SK-N-SH (cell line): ENCODE measurements around the gene COQ3.

ENCODE experiments used
- CHD2 ChIP-seq: fragments of 150-350 bp; IDR thresholded peaks from 2 replicates; pipeline ENCODE4 v1.6.1; 2018; ENCODE audit warnings: low read length; ENCODE audit not compliant: partially characterized antibody
- CTCF ChIP-seq: fragments of 200-600 bp; sonication (generic); IDR thresholded peaks from 2 replicates; pipeline ENCODE4 v1.6.1; 2017; ENCODE audit warnings: antibody characterized with exemption, mild to moderate bottlenecking, moderate library complexity
- EP300 ChIP-seq, 2 experiments: IDR thresholded peaks; 2 replicates each; pipeline versions ENCODE4 v1.4.0 to v1.6.1; 2012; ENCODE audit warnings: borderline replicate concordance in 1 of 2, low read depth in 1 of 2, low read length in 1 of 2
- GABPA ChIP-seq: IDR thresholded peaks from 2 replicates; pipeline ENCODE4 v1.4.0; 2012; ENCODE audit warnings: low read depth, mild to moderate bottlenecking
- GATA2 ChIP-seq: sonication (generic); formaldehyde crosslinking; IDR thresholded peaks from 2 replicates; pipeline ENCODE4 v1.5.0; 2020; ENCODE audit warnings: mild to moderate bottlenecking, missing genetic modification reagents
- MAX ChIP-seq: IDR thresholded peaks from 2 replicates; pipeline ENCODE4 v1.4.0; 2012; ENCODE audit warnings: low read depth
- POLR2AphosphoS5 ChIP-seq: IDR thresholded peaks from 2 replicates; pipeline ENCODE4 v1.6.1; 2012; ENCODE audit warnings: low read depth, low read length
- REST ChIP-seq: IDR thresholded peaks from 2 replicates; pipeline ENCODE4 v1.6.1; 2012; ENCODE audit warnings: mild to moderate bottlenecking, low read depth, low read length, moderate library complexity
- SIN3A ChIP-seq: IDR thresholded peaks from 2 replicates; pipeline ENCODE4 v1.6.1; 2012; ENCODE audit warnings: low read depth, mild to moderate bottlenecking, low read length, moderate library complexity, borderline replicate concordance
- SMC3 ChIP-seq: IDR thresholded peaks from 2 replicates; pipeline ENCODE4 v1.6.1; 2012; ENCODE audit warnings: low read depth, low read length, improper control_type of control experiment

GRCh38 chr6:99345164-99345563, 48.8 kb downstream of the COQ3 start:
- TF ChIP-seq MAX (no peak), CTCF (no peak), GATA2 (CRISPR knock-in tag) (no peak), POLR2AphosphoS5 (no peak), EP300 (IDR thresholded peaks at IDR 0.05; ENCODE audit: borderline replicate concordance in 1 of 2, low read depth in 1 of 2, low read length in 1 of 2) (no peak), GABPA (no peak), SMC3 (no peak), CHD2 (no peak), REST (no peak), SIN3A (no peak)
